NCI-H2107 (cell line): ENCODE results near the gene DNAJC5G.
"Not testable (repeated sequence)": the region's sequence is repeated elsewhere in the genome, so short reads cannot be mapped to it uniquely, and the experiment has no call there.

ENCODE experiments used
- DNase-seq: peaks from one replicate; lab custom pipeline; 2025; lab: John Stamatoyannopoulos, UW

The DNAJC5G gene

GRCh38 chr2:27281442-27281841, 6.2 kb downstream of the DNAJC5G start:
- no peak for DNase-seq

GRCh38 chr2:27281855-27282559, 6.8 kb downstream of the DNAJC5G start, which contains the start of gene TRIM54:
Gene TRIM54, plus strand, starts transcription at chr2:27282429. Its CDS starts 303 bp downstream, at chr2:27282732.
- DNase-seq: no peak

- no peak for DNase-seq
Observed at GRCh38 chr2:27282892-27283291, 7.7 kb downstream of the DNAJC5G start.

DNA sequence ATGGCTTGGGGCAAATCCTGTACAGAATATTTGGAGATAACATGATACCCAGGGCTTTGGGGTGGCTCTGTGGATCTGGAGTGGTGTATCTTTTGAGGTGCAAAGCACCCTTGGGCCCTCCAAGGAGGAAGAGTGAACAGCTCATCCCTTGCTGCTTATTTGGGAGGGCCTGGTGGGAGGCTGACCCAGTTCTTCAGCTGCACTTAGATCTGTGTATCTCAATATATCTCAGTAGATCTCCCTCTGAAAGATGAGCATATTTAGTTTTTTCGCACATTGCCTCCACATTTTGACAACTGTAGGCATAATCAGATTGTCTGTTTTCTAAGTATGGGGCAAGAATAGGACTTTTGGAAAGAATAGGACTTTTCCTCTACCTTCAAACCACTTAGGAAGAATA, 9.8 kb downstream of the DNAJC5G start:
- no peak for DNase-seq

DNA sequence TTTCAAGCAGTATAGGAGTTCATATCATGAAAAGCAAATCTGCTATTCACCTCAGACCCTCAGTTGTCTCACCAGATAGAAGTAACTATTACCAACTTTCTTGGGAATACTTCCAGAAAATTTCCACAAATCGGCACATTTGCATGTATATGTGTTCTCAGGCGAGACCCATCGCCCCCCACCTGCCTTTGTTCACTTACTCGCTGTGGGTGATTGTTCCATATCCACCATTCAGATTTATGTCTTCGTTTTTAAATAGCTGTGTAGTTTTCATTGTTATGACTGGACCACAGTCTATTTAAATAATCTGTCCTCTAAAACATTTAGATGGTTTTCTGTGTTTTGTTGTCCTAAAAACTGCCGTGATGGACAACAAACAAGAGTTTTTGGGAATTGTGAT, 10.2 kb downstream of the DNAJC5G start:
- no peak for DNase-seq

DNA sequence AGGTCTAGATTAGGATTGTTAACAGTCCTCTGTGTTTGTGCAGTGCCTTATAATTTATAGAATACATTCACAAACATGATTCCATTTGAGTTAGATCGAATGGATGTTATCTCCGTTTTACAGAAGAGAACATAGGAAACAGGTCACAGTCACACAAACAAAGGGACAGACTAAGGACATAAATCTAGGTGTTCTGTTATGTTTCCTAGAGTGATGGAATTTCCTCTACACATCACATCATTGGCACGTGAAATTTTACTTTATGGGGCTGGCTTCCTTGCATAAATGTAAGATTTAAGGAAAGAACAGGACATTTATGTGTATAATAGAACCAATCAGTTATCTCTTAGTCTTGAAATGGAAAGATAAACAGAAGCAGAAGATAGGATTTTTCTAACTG, 13.4 kb downstream of the DNAJC5G start:
- DNase-seq: no peak

GRCh38 chr2:27290549-27290948, 15.3 kb downstream of the DNAJC5G start:
- DNase-seq: no peak

- no peak for DNase-seq
Observed at GRCh38 chr2:27291865-27292264, 16.6 kb downstream of the DNAJC5G start.

DNA sequence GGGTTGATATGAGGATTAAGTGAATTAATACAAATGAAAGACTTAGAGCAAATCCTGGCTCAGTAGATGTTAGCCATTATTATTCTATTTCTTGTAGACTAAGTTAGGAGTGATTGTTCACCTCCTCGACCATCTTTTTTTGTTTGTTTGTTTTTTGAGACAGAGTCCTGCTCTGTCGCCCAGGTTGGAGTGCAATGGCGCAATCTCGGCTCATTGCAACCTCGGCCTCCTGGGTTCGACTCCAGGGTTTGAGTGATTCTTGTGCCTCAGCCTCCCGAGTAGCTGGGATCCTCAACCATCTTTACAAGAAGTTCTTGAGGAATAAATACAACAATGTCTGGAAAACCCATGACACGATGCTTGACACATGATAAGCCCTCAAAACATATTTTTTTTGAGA, 19.7 kb downstream of the DNAJC5G start:
- no peak for DNase-seq

DNA sequence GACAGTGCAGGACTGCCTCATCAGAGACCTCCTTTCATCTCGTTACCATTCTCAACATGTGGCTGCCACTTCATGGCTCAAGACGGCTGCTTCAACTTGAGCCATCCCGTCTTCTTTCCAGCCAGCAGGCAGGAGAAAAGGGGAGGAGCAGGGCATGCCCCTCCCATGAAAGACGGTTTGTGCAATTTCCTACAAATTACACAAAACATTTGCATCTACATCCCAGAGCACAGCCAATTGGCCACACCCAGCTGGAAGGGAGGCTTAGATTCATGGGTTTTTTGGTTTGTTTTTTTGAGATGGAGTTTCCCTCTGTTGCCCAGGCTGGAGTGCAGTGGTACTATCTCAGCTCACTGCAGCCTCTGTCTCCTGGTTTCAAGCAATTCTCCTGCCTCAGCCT, 21.2 kb downstream of the DNAJC5G start:
- DNase-seq: no peak

- no peak for DNase-seq
Observed at GRCh38 chr2:27297195-27297594, 22.0 kb downstream of the DNAJC5G start.

DNA sequence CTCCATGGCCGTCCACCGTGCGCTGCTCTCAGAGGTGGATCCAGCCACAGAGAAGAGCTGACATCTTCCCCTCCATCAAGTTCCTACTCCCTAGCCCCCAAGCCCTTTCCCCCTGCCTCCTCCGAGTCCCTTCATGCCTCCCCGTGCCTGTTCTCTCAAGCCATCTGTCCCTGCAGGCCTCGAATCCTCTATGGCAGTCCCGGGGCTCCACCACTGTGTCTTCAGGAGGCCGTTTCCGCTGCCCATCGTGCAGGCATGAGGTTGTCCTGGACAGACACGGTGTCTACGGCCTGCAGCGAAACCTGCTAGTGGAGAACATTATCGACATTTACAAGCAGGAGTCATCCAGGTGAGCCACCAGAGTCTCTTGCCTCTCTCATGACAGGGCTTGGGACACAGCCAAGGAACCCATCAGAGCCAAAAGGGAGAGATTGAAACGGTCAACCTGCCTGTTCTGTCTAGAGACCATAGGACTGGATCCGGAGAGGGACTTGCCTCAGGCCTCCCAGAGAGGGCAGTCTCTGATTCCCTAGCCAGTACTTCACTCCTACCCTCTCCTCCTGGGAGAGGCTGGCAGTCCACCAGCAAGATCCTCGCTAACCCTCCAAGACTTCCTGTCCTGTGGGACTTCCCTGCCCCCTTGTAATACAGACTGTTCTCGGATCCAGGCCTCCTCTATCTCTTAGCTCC, 23.3 kb downstream of the DNAJC5G start:
- DNase-seq: no peak

DNA sequence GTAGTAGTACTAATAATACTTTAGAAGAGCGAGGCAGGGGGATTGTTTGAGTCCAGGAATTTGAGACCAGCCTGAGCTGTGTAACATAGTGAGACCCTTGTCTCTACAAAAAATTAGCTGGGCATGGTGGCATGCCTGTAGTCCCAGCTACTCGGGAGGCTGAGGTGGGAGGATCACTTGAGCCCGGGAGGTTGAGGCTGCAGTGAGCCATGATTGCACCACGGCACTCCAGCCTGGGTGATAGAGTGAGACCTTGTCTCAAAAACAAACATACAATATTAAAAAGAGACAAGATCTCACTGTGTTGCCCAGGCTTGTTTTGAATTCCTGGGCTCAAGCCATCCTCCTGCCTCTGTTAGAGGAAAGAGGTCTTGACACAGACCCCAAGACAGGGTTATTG, 25.4 kb downstream of the DNAJC5G start:
- DNase-seq: not testable (repeated sequence)

- DNase-seq: peak; percentile 74
Observed at GRCh38 chr2:27303093-27304025, 28.1 kb downstream of the DNAJC5G start.

DNA sequence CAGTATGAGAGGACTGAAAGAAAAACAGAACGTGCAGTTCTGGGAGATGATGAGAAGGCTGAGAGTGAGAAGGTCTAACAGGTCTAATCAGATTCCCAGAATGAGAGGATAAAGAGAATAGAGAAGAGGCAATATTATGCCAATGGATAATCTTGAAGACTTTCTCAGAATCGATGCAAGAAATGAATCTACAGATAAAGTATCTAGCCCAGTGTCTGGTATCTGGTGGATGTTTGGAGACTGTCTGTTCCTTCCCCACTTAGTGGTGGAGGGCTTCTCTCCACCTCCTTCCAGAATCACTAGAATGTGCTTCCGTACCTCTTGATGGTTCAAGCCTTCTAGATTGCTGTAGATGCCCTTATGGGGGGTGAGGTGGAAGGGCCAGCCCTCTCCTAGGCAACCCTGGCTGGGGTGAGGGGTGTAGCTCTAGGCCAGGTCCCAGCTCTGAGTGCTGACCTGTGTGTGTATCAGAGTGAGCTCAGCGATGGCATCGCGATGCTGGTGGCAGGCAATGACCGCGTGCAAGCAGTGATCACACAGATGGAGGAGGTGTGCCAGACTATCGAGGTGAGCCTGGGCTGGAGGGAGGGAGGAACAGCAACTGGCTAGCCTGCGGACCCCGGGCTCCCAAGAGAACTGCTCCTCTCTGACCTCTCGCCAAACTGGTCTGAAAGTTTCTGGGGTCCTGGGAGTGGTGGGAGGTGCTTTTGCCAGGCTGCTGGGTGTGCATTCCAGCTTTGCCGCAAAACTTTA, 29.4 kb downstream of the DNAJC5G start:
- no peak for DNase-seq

DNA sequence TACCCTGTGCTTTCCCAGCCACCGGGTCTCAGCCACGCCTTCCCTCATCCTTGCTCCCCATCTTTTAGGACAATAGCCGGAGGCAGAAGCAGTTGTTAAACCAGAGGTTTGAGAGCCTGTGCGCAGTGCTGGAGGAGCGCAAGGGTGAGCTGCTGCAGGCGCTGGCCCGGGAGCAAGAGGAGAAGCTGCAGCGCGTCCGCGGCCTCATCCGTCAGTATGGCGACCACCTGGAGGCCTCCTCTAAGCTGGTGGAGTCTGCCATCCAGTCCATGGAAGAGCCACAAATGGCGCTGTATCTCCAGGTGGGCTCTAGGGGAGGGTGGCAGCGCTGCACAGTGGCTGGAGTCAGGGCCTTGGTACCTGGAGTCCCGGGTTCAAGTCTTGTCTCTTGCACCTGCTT, 30.3 kb downstream of the DNAJC5G start:
- DNase-seq: no peak

- no peak for DNase-seq
Observed at GRCh38 chr2:27306136-27306535, 30.9 kb downstream of the DNAJC5G start.

GRCh38 chr2:27306573-27307286, 31.5 kb downstream of the DNAJC5G start:
- no peak for DNase-seq

DNA sequence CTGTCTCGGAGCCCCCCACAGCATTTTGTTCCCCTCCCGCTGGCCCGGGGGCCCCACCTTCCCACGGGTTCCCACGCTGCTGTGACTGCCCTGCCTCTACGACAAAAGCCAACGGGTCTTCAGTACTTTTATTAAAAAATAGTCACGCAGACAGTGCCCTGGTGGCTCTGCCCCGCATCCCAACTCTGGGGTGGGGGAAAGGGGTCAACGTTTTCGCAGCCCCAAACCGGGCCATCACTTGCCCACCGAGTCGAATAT, 32.0 kb downstream of the DNAJC5G start:
- no peak for DNase-seq

DNA sequence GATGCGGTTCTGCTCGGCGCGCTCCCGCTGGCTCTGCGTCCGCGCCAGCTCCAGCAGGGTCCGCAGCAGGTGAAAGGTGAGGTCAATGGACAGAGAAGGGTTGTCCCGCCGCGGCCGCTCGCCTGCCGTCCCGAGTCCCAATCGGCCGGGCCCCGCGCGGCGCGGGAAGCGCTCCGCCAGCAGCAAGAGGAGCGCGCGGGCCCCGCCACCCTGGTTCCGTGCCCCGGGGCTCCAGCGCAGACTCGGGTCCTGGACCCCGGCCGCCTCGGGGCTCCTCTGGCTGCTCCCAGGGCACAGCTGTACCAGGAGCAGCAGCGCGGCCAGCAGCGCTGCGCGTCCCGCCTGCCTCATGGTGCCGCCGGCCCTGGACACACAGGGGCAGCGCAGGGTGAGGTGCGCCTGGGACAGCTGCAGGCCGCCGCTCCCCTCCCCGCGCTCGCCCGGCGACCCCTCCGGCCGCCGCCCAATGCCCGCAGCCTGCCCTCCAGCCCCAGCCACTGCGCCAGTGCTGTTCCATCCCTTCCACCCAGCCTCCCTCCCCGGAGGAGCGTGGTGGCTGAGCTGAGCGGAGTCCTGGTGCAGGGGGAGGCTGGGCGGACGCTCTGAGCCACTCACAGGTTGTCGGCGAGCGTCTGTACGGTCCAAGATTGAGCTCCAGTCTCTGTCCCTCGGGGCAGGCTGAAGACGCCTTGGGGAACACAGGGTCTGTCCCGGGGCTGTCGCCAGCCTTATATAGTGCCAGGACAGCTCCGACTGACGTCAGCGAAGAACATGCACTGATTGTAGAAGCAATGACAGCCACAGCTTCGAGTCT, 32.5 kb downstream of the DNAJC5G start:
- DNase-seq: no peak
